Activated T-helper 17 cell treated with anti-CD3 and anti-CD28 coated beads, Interleukin-2, amount 50 U/mL, for 72 hours (primary cell): Measurements from ENCODE around the gene MRPS14. TPM values are rescaled to one million over a fixed set of nuclear protein-coding genes. Genes with fewer than 3 reads are reported as not detected.
A peak's percentile ranks its signal among the peaks of the same experiment; 100 is the strongest.
"Not testable (repeated sequence)": the region's sequence is repeated elsewhere in the genome, so short reads cannot be mapped to it uniquely, and the experiment has no call there.

Experiments
- ATAC-seq: fragments of 150-1000 bp; cut with Tn5 transposase; replicated peaks from 2 replicates; pipeline ENCODE4 v1.10.0; 2021; ENCODE audit warnings: mild to moderate bottlenecking, moderate library complexity
- H3K27ac Mint-ChIP-seq: one replicate; pipeline ENCODE4 v1.8.0; 2022; ENCODE audit warnings: mixed read lengths
- H3K27me3 Mint-ChIP-seq: one replicate; pipeline ENCODE4 v1.8.0; 2022; ENCODE audit warnings: mixed read lengths
- H3K36me3 Mint-ChIP-seq: one replicate; pipeline ENCODE4 v1.8.0; 2022; ENCODE audit warnings: low read depth, mild to moderate bottlenecking, mixed read lengths
- H3K4me1 Mint-ChIP-seq: one replicate; pipeline ENCODE4 v1.8.0; 2022; ENCODE audit warnings: mixed read lengths
- H3K4me3 Mint-ChIP-seq: one replicate; pipeline ENCODE4 v1.8.0; 2022; ENCODE audit warnings: mild to moderate bottlenecking, mixed read lengths
- H3K9me3 Mint-ChIP-seq: one replicate; pipeline ENCODE4 v1.8.0; 2022; ENCODE audit warnings: mixed read lengths
- total RNA-seq, 2 donors: library from RNA; stranded (reverse); gene quantifications; one replicate each; pipeline ENCODE4 v1.2.3, GENCODE V29; 2022

The MRPS14 gene
- 10 to 100 TPM; 25.0 to 31.5 TPM for total RNA-seq

DNA sequence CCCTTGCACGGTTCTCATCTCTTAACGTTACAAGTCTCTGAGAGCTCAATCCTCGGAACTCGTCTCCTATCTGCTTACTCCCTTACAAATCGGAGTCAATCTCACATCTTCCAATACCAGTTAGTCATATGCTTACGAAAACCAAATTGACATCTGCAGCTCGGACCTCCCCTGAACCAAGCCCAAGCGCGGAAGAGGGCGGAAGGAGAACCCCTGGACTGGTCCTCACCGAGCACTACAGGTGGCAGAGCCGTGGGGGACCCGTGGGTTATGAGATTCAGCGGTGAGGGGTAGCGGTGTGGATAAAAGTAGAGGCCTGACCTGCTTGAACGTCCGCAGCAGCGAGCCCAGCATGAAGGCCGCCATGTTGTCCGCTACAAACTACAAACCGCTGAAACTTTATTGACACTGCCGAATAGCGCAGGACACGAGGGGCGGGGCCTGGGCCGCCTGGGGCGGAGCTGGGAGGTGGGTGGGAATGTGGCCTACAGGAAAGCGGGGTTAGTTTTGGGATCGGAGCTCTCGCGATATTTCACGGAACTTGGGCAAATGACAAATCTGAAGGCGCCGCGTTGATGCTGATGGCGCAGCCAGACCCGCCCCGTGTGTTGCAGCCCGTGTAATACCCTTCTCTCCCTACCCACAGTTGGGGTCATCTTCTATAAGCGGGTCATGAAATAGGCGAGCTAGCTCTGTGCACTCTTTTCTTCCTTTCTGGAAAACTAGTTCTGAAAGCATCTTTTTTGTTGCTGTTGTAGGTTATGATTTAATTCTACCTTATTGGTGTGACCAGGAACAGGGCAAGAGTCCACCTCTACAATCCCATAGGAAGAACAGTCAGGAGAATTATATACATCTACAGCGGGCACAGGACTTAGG, at the start of gene MRPS14:
Gene MRPS14, minus strand, starts transcription at position 383 of the 879 bp plus-strand sequence. Its CDS starts 17 bp downstream, at position 366.
- peaks cover 14% of the 10 kb centered on the region for H3K4me1 Mint-ChIP-seq
- peak; percentile 93 for ATAC-seq
- peak within 1 kb of the TSS; percentile 88 for H3K4me3 Mint-ChIP-seq

DNA sequence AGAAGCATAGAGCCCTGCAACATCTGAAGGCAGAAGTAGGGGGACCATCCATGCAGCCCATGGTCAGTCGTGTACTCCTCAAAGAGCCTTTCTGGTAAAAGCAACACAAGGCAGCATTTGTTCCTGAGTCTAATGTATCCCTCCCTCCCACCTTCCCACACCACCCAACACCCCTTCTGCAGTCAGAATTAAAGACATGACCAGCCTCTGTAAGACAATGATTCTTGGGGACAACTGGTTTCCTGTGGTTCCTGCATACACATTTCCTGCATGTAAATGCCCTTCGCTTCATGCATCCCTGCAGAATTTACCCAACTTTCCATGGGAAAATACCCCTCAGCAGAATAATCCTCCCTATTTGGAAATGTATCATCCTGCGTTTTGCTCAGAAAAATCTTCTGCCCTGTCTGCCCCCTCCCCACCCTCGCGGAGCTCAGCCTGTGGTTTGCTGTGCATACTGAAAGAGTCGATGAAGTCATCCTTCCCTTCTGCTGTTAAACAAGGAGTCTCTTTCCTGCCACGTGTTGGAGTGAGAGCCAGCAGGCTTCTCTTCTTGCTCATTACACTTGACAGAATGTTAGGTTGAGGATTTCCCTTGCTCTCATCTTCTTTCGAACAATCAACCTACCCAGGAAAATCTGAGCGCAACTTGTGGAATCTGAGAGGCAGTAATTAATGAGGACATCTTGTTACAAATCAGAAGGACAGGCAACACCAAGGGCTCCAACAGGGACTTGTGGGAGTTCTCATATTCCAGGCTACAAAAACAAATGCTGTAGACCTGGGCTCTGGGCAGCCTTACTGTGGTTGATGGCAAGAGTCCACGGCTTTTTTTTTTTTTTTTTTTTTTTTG, 49.1 kb upstream of the MRPS14 start:
- no peaks in the 10 kb centered on the region for H3K36me3 Mint-ChIP-seq
- peak; percentile 96 for ATAC-seq
- H3K27ac Mint-ChIP-seq: no peak overlapping the region
- no peaks in the 10 kb centered on the region for H3K9me3 Mint-ChIP-seq
- H3K4me1 Mint-ChIP-seq: no peaks in the 10 kb centered on the region
- H3K4me3 Mint-ChIP-seq: no peak overlapping the region
- peaks cover 2% of the 10 kb centered on the region for H3K27me3 Mint-ChIP-seq

More for the DNA sequence above, at the start of gene MRPS14:
- Mint-ChIP-seq H3K27ac (peak within 1 kb of the TSS; percentile 91), H3K27me3 (no peaks in the 10 kb centered on the region), H3K9me3 (no peaks in the 10 kb centered on the region), H3K36me3 (peaks cover 38% of the 10 kb centered on the region)

DNA sequence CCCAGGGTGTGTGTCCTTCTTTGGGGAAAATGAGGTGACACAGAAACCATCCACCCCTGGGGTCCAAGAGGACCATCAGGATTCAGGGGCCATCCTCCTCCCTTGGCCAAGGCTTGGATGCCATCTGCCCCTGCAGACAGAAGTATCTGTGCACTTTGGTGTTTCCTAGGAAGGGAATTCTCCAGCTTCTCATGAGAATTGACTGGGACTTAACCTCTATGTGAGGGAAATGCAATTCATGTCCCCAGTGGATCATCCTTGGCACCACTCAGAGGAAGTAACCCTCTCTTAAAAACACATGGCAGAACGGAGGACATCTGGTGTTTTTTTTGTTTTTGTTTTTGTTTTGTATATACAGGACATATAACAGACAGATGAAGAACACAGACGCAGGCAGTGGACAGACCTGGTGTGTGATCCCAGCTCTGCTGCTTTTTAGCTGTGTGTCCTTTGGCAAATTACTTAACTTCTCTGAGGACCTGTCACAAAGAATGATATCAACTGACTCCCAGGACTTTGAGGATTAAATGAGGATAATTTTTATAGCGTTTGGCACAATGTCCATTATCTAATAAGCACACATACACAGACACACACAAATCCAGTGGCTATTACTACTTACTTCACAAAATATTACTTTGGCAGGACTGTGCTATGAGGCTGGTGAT, 48.2 kb upstream of the MRPS14 start:
- H3K4me3 Mint-ChIP-seq: no peak overlapping the region
- H3K9me3 Mint-ChIP-seq: no peaks in the 10 kb centered on the region
- H3K4me1 Mint-ChIP-seq: no peaks in the 10 kb centered on the region
- H3K27me3 Mint-ChIP-seq: peaks cover 6% of the 10 kb centered on the region
- no peak overlapping the region for H3K27ac Mint-ChIP-seq
- no peaks in the 10 kb centered on the region for H3K36me3 Mint-ChIP-seq
- ATAC-seq: no peak

DNA sequence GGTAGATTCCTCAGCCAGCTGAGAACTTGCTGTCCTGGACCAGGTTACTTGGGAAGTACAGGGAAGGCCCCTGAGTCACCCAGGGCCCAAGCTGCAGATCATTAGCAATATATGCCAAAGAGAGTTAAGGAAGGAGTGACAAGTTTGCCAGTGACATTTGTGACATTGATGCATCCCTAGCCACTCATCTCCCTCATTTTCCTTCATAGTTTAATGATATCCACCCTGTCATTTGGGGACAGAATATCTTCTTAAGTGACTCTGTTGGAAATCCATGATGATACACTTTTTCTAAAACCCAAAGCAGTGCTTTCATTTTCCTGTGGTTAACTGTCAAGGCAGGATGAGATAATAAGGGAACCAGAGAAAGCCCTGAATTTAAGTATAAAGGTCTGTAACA, 47.6 kb upstream of the MRPS14 start:
- H3K36me3 Mint-ChIP-seq: no peaks in the 10 kb centered on the region
- no peak for ATAC-seq
- H3K27ac Mint-ChIP-seq: no peak overlapping the region
- no peaks in the 10 kb centered on the region for H3K9me3 Mint-ChIP-seq
- peaks cover 11% of the 10 kb centered on the region for H3K27me3 Mint-ChIP-seq
- no peak overlapping the region for H3K4me3 Mint-ChIP-seq
- H3K4me1 Mint-ChIP-seq: no peaks in the 10 kb centered on the region

DNA sequence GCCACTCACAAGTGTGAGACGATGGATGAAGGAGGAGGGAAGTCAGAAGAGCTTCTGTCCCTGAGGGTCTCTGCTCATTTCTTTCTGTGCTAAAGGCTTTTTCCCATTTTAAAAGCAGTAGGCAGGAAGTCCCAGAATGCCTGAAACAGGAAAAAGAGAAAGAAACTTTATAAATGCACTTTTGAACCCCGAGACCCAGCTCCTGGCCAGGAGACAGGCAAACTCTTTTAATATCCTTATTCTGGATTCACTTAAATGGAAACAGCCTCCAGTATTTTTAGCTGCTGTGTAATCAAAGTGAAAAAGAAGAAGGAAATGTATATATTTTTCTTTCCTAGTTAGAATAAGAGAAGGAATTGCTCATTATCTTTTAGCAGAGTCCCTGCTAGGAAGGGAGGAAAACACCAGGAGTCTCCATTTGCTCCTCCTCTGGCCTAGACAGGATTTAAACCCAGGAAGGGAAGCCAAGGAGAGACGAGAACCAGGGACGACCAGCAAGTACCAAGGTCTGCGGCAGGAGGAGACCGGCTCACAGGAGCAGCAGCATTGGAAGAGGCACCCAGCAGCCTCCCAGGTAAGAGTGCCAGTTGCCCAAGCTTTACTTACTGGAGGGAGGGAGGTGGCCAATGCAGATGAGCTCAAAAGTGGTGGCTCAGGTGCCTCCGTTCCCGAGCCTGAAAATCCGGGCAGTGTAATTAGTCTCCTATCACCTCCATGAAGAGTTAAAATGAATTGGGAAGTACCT, 44.3 kb upstream of the MRPS14 start, which contains the start of gene TNN:
Gene TNN, plus strand, starts transcription at position 472 of the 745 bp plus-strand sequence. CDS start 9,586 bp downstream, outside the sequence.
- ATAC-seq: no peak
- Mint-ChIP-seq H3K27me3 (peaks cover 16% of the 10 kb centered on the region), H3K36me3 (no peaks in the 10 kb centered on the region), H3K9me3 (no peaks in the 10 kb centered on the region), H3K27ac (no peak within 1 kb of the TSS), H3K4me3 (no peak within 1 kb of the TSS), H3K4me1 (no peaks in the 10 kb centered on the region)

DNA sequence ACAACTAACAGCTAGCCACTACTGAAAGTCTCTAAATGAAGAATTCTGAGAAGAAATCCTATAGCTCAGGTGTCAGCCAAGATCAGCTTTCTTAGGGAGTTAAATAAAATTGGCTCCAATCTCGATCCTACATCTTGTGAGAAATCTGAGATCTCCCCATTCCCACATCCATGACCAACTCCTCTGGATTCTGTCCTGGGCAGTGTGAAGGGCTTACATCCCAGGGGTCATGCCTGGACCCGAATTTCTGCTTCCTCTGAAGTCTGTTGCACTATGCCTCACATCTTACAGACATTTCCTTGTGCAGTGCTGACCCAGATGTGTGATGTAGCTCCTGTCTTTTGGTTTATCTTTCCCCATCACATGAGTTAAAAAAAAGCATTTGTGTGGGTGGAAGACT, 39.6 kb upstream of the MRPS14 start:
- H3K4me3 Mint-ChIP-seq: no peak overlapping the region
- H3K27ac Mint-ChIP-seq: no peak overlapping the region
- H3K27me3 Mint-ChIP-seq: peaks cover 14% of the 10 kb centered on the region

DNA sequence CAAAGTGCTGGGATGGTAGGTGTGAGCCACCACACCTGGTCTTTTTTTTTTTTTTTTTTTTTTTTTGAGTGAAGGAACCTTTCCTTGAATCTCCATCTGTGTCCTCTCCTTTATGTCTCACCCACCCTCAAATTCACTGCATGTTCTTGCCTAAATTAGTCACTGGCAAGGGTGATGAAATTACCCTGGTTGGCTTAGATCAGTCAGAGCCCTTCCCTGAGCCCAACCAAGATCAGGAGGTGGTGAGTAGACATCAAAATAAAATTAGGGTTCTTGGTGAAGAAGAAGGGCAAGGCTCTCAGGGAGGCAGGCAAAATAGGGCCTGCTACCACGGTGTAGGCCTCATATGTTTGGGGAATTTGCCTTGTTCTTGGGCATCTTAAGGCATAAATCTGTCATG, 39.1 kb upstream of the MRPS14 start:
- Mint-ChIP-seq H3K27ac (no peak overlapping the region), H3K27me3 (peaks cover 19% of the 10 kb centered on the region), H3K9me3 (no peaks in the 10 kb centered on the region), H3K4me1 (no peaks in the 10 kb centered on the region), H3K36me3 (no peaks in the 10 kb centered on the region), H3K4me3 (no peak overlapping the region)
- ATAC-seq: no peak

More for the DNA sequence above, 39.6 kb upstream of the MRPS14 start:
- Mint-ChIP-seq H3K36me3 (no peaks in the 10 kb centered on the region), H3K4me1 (no peaks in the 10 kb centered on the region), H3K9me3 (no peaks in the 10 kb centered on the region)
- no peak for ATAC-seq

DNA sequence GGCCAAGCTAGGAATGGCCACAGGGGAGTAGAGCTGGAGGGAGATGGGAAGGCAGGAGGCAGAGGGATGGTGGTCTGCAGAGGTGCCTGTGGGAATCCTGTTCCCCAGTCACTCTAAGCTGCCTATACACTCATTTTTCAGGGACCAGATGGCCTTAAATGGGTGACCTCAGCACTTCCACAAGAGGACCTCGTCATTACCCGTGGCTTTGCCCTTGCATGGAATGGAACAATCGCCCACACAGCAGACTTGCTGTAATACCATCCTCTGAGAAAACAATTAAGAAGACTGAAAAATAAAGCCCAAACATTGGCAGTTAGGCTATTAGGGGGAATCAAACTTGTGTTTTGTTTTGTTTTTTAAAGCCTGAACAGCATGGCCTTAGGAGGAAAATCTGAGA, 31.5 kb upstream of the MRPS14 start:
- Mint-ChIP-seq H3K27me3 (peaks cover 42% of the 10 kb centered on the region), H3K36me3 (no peaks in the 10 kb centered on the region), H3K4me3 (no peak overlapping the region), H3K9me3 (peaks cover 5% of the 10 kb centered on the region), H3K27ac (no peak overlapping the region), H3K4me1 (no peaks in the 10 kb centered on the region)
- ATAC-seq: no peak

DNA sequence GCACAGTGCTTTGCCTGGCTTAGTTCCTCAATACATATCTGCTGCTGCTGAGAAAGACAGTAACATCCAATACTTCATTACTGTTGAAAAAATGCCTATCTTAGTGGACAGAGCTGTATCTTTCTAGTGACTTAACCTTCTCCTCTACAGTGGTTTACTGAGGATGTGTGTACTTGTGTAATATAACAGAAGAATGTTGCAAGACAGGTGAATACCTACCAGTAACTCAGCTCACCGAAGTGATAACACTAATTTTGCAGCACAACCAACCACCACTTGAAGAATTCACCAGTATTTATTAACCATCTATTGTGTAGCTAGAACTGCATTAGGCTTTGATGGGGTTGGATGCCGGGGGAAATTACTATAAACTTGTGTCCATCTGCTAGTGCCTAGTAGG, 27.8 kb upstream of the MRPS14 start:
- H3K27me3 Mint-ChIP-seq: peaks cover 55% of the 10 kb centered on the region
- H3K36me3 Mint-ChIP-seq: no peaks in the 10 kb centered on the region

DNA sequence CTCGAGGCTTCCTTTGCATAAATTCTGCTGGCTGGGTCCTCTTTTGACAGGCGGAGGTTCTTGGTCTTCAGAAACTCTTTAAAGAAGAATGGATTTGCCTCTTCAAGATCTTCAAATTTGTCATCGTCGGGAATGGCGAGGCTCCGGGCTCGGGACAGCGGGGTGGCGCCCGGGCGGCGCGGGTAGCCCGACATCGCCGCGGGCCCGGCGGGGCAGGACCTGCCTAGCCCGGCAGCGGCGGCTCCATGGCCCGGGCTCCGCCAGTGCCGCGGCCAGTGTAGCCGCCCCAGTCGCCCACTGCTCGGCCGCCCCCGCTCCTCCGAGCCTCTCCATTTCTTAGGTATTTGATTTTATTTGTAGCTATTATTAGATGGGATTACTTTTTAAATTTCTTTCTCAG, 22.3 kb upstream of the MRPS14 start:
- Mint-ChIP-seq H3K27me3 (peaks cover 30% of the 10 kb centered on the region), H3K36me3 (no peaks in the 10 kb centered on the region), H3K4me3 (no peak overlapping the region), H3K9me3 (no peaks in the 10 kb centered on the region), H3K27ac (no peak overlapping the region), H3K4me1 (no peaks in the 10 kb centered on the region)
- ATAC-seq: no peak

More for the DNA sequence above, 27.8 kb upstream of the MRPS14 start:
- no peak for ATAC-seq
- no peaks in the 10 kb centered on the region for H3K4me1 Mint-ChIP-seq
- H3K4me3 Mint-ChIP-seq: no peak overlapping the region
- H3K27ac Mint-ChIP-seq: no peak overlapping the region
- no peaks in the 10 kb centered on the region for H3K9me3 Mint-ChIP-seq

DNA sequence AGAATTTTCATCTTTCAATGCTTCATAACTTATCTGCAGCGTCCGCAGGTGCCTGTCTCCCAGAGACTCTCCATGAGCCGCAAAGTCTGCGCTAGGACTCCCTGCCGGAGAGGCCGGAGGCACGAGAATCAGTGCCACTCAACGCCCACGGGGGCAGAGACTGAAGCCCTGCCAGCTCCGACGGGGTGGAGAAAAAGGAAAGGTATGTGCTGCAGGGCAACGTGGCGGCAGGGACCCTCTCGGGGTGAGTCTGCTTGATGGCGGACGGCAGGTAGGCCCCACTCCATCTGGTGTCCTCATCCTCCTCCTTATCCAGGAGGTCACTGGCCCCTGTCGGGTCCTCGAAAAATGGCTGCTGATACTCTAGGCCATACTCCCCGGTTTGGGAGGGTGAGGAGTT, 21.9 kb upstream of the MRPS14 start:
- H3K36me3 Mint-ChIP-seq: no peaks in the 10 kb centered on the region
- H3K27me3 Mint-ChIP-seq: peaks cover 30% of the 10 kb centered on the region
- H3K4me1 Mint-ChIP-seq: no peaks in the 10 kb centered on the region
- no peaks in the 10 kb centered on the region for H3K9me3 Mint-ChIP-seq
- no peak overlapping the region for H3K27ac Mint-ChIP-seq
- ATAC-seq: no peak
- no peak overlapping the region for H3K4me3 Mint-ChIP-seq

DNA sequence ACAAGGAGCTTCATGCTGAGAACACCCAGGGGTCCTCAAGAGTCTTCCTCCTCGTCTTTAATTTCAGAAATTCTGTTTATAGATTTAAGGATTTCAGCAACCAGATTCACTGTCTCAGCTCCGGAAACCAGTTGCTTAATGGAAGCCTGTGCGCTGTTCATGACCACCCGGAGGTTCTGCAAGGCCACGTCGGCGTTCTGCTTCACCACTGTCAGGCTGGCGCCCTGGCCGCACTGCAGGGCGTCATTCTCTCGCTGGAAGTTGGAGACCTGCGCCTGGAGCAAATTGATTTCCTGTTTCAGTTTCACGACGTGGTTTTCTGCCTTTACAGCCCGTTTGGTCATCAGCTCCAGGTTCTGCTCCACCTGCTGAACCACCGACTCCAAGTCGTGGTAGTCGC, 21.4 kb upstream of the MRPS14 start:
- H3K4me3 Mint-ChIP-seq, ATAC-seq, H3K27ac Mint-ChIP-seq, H3K9me3 Mint-ChIP-seq, H3K4me1 Mint-ChIP-seq, H3K36me3 Mint-ChIP-seq: not testable (repeated sequence)
- H3K27me3 Mint-ChIP-seq: peaks cover 29% of the 10 kb centered on the region

DNA sequence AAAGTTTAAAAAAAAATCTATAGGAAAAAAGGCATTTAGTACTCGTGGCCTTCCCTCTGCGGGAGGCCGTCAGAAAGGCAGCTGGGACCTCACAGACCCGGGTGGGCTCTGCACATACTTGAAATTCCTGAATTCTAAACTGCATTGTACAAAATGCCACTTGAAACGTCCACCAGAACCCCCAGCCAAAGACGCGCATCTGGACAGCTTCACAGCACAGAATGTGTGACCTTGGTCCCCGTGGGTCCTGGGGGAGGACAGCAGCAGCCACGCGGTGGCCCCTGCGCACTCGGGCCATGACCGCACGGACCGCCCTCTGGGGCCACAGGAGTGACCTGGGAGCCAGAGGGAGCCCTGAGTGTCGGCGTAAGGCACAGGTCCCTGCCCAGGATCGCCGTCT, 20.6 kb upstream of the MRPS14 start:
- Mint-ChIP-seq H3K36me3 (no peaks in the 10 kb centered on the region), H3K4me1 (no peaks in the 10 kb centered on the region), H3K27me3 (peaks cover 21% of the 10 kb centered on the region)

DNA sequence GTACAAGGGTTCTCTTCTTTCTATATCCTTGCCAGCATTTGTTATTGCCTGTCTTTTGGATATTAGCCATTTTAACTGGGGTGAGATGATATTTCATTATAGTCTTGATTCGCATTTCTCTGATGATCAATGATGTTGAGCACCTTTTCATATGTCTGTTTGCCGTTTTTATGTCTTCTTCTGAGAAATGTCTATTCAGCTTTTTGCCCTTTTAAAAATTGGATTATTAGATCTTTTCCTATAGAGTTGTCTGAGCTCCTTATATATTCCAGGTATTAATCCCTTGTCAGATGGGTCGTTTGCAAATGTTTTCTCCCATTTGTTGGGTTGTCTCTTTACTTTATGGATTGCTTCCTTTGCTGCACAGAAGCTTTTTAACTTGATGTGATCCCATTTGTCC, 19.4 kb upstream of the MRPS14 start:
- Mint-ChIP-seq H3K9me3 (no peaks in the 10 kb centered on the region), H3K27me3 (peaks cover 14% of the 10 kb centered on the region), H3K4me3 (no peak overlapping the region), H3K27ac (no peak overlapping the region), H3K4me1 (no peaks in the 10 kb centered on the region), H3K36me3 (no peaks in the 10 kb centered on the region)
- no peak for ATAC-seq

More for the DNA sequence above, 20.6 kb upstream of the MRPS14 start:
- Mint-ChIP-seq H3K27ac (no peak overlapping the region), H3K9me3 (no peaks in the 10 kb centered on the region), H3K4me3 (no peak overlapping the region)
- ATAC-seq: no peak
